Measurements from ENCODE around the gene FAM168B.

The FAM168B gene

DNA sequence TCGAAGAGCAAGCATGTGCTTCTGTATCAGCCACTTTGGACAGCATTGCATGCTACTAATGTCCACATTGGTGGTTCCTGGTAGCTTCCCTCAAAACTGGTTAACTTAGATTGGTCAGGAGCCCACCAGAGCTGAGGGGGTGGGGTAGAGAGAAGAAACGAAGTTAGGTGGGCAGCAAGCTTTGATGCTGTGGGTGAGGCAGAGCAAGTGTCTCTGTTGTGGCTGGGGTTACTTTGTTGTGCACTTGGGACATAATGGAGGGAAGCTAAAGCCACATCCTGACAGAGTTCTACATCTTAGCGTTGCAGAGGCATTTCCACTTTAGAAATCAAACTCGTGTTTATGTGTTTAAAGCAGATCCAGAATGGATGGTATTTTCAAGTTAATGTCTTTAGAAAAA lies 82.7 kb downstream of the FAM168B start:
- Histone ChIP-seq H3K4me1 (ENCODE audit: control insufficient read depth, insufficient read depth, low read length) (no peaks in the 10 kb centered on the region), H3K9ac (ENCODE audit: low read length) (no peak overlapping the region), H3K36me3 (ENCODE audit: control insufficient read depth, insufficient read depth, low read length) (no peaks in the 10 kb centered on the region), H3K4me3 (ENCODE audit: low read depth, low read length) (no peak overlapping the region), H3K27ac (ENCODE audit: low read depth, low read length) (no peak overlapping the region), H3K27me3 (ENCODE audit: control insufficient read depth, insufficient read depth, low read length) (no peaks in the 10 kb centered on the region), H3K9me3 (ENCODE audit: control insufficient read depth, insufficient read depth, low read depth, low read length) (no peaks in the 10 kb centered on the region)

DNA sequence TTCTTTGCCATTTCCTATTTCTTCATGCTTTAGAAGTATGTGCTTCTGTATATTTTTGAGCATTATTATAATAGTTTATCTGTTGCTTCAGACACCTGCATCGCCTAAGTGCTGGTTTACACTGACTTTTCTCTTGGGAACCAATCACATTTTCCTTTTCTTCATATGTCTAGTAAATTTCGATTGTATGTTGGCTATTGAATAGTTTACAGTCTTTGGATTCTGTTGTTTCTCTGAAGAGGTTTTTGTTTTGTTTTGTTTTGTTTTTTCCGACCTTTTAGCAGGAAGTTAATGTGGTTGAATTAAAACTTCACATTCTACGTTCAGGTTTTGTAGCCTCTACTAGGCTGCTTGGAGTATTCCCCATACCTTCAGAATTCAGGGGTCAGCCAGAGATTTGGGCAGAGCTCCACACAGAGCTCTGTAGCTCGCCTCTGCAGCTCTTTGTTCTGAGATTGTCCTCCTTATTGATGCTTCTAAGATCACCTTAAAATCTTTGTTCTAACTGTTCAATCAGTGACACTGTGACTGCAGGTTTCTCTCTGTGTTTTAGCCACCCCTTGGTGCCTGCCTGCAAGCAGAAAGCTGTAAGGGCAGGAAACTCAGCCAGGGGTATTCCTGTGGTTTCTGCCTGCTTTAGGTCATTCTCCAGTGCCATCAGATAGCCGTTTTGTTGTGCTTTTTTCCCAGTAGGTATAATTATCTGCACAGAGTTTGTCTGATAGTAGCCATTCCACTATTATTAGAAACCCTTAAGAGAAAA lies 83.4 kb downstream of the FAM168B start:
- Histone ChIP-seq H3K4me3 (ENCODE audit: low read depth, low read length) (no peak overlapping the region), H3K9me3 (ENCODE audit: control insufficient read depth, insufficient read depth, low read depth, low read length) (no peaks in the 10 kb centered on the region), H3K36me3 (ENCODE audit: control insufficient read depth, insufficient read depth, low read length) (no peaks in the 10 kb centered on the region), H3K27me3 (ENCODE audit: control insufficient read depth, insufficient read depth, low read length) (no peaks in the 10 kb centered on the region), H3K27ac (ENCODE audit: low read depth, low read length) (no peak overlapping the region), H3K4me1 (ENCODE audit: control insufficient read depth, insufficient read depth, low read length) (no peaks in the 10 kb centered on the region), H3K9ac (ENCODE audit: low read length) (no peak overlapping the region)

DNA sequence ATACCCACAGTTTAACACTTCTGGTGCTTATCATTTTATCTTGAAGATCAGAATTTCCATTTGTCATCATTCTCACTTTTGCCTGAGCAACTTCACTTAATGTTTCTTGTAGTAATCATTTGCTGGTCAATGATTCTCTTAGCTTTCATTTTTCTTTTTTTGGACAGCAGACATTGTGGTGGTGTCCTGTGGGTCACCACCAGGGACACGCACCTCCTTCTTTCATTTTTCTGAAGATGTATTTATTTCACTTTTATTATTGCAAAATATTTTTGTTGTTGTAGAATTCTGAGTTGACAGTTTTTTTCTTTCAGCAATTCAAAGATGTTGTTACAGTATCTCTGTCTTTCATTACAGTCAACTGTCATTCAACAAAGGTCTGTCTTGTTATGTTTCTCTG lies 84.3 kb downstream of the FAM168B start:
- no peaks in the 10 kb centered on the region for H3K36me3 ChIP-seq (ENCODE audit: control insufficient read depth, insufficient read depth, low read length)
- H3K27me3 ChIP-seq (ENCODE audit: control insufficient read depth, insufficient read depth, low read length) = no peaks in the 10 kb centered on the region
- H3K9ac ChIP-seq (ENCODE audit: low read length) = no peak overlapping the region
- no peaks in the 10 kb centered on the region for H3K9me3 ChIP-seq (ENCODE audit: control insufficient read depth, insufficient read depth, low read depth, low read length)
- H3K4me1 ChIP-seq (ENCODE audit: control insufficient read depth, insufficient read depth, low read length) = no peaks in the 10 kb centered on the region
- no peak overlapping the region for H3K4me3 ChIP-seq (ENCODE audit: low read depth, low read length)
- no peak overlapping the region for H3K27ac ChIP-seq (ENCODE audit: low read depth, low read length)

DNA sequence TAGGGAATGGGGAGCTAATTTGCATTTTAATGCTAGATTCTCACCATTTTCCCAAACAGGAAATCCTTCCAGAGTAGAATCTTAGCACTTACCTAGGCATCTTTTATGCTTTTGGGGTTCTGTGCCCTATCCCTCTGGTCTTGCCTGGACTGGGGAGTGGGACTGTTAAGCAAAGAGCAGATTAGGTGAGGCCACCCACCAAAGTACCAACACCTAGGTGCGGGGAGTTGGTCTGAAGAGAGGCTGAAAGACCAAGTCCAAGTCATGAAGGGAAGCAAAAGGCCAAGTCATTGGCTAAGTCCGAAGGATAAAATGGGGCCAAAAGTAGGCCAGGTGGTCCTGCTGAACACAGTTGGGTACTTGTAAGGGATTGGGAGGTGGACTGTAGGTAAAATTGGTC lies 86.7 kb downstream of the FAM168B start:
- no peak overlapping the region for H3K9ac ChIP-seq (ENCODE audit: low read length)
- H3K4me1 ChIP-seq (ENCODE audit: control insufficient read depth, insufficient read depth, low read length) = no peaks in the 10 kb centered on the region
- no peaks in the 10 kb centered on the region for H3K36me3 ChIP-seq (ENCODE audit: control insufficient read depth, insufficient read depth, low read length)
- H3K27me3 ChIP-seq (ENCODE audit: control insufficient read depth, insufficient read depth, low read length) = no peaks in the 10 kb centered on the region
- H3K4me3 ChIP-seq (ENCODE audit: low read depth, low read length) = no peak overlapping the region
- H3K27ac ChIP-seq (ENCODE audit: low read depth, low read length) = no peak overlapping the region
- no peaks in the 10 kb centered on the region for H3K9me3 ChIP-seq (ENCODE audit: control insufficient read depth, insufficient read depth, low read depth, low read length)

DNA sequence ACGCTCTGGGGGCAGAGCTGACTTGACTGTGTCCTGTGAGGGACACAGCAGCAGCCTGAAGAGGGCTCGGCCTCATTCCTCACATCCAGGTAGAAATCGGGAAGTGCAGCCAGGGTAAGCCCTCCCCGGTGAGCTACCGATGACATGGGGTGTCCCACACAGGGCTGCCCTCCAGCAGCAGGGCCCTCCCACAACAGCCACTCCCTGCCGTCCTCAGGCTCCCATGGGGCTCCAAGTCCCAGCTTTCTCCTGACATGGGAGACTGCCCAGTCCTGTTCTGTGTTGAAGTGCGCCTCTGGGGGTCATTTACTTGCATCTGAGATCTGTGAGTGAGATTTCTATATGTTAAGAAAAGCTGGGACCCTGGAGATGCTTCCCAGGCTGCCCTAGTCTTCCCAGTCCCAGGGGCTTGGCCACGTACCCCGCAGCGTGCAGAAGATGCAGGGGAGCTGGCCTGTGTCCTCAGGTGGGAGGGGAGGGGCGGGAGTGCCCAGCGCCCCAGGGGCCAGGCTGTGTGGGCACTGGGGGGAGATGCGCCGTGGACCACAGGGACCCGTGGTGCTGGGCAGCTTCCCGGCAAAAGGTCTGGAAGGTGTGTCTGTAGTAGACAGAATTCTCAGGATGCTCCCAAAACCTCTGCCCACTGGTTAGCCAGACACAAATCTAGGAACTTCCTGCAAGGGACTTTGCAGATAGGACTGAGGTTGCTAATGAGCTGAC lies 87.9 kb downstream of the FAM168B start:
- no peak overlapping the region for H3K27ac ChIP-seq (ENCODE audit: low read depth, low read length)
- no peaks in the 10 kb centered on the region for H3K36me3 ChIP-seq (ENCODE audit: control insufficient read depth, insufficient read depth, low read length)
- H3K9me3 ChIP-seq (ENCODE audit: control insufficient read depth, insufficient read depth, low read depth, low read length) = no peaks in the 10 kb centered on the region
- H3K4me1 ChIP-seq (ENCODE audit: control insufficient read depth, insufficient read depth, low read length) = no peaks in the 10 kb centered on the region
- H3K4me3 ChIP-seq (ENCODE audit: low read depth, low read length) = no peak overlapping the region
- H3K9ac ChIP-seq (ENCODE audit: low read length) = no peak overlapping the region
- no peaks in the 10 kb centered on the region for H3K27me3 ChIP-seq (ENCODE audit: control insufficient read depth, insufficient read depth, low read length)

DNA sequence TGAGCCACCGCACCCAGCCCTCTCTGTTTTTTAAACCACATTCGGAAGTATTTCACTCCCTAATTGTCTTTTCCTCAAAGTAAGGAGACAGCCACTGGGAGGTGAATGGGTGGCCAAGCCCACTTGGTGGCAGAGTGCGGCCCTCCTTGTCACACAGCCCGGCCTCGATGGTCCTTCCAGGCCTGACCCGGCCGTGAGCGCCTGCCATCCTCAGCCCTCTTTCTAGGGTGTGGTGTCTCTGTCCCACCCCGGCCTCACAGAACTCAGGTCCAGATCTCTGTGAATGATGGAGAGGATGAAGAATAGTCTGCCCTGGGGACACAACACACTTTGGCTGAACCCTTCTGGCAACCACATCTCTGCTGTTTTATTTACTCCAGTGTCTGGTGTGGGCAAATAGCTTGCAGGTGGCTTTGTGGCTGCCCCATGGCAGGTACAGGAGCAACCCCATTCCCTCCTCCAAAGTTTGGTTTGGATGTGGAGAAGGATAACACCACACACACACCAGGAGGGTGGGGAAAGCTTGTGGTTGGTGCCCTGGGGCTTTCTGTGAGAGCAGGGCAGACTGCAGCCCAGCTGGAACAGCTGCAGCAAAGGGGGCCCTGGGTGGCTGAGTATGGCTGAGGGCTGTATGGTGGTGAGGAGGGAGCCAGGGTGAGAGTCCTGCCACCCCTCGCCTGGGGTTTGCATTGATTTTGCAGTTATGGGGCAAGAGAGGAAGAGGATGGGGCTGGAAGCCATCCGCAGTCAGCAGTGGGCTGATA lies 88.6 kb downstream of the FAM168B start:
- Histone ChIP-seq H3K36me3 (ENCODE audit: control insufficient read depth, insufficient read depth, low read length) (no peaks in the 10 kb centered on the region), H3K9ac (ENCODE audit: low read length) (no peak overlapping the region), H3K27ac (ENCODE audit: low read depth, low read length) (no peak overlapping the region), H3K9me3 (ENCODE audit: control insufficient read depth, insufficient read depth, low read depth, low read length) (no peaks in the 10 kb centered on the region), H3K4me3 (ENCODE audit: low read depth, low read length) (no peak overlapping the region), H3K27me3 (ENCODE audit: control insufficient read depth, insufficient read depth, low read length) (no peaks in the 10 kb centered on the region), H3K4me1 (ENCODE audit: control insufficient read depth, insufficient read depth, low read length) (no peaks in the 10 kb centered on the region)

DNA sequence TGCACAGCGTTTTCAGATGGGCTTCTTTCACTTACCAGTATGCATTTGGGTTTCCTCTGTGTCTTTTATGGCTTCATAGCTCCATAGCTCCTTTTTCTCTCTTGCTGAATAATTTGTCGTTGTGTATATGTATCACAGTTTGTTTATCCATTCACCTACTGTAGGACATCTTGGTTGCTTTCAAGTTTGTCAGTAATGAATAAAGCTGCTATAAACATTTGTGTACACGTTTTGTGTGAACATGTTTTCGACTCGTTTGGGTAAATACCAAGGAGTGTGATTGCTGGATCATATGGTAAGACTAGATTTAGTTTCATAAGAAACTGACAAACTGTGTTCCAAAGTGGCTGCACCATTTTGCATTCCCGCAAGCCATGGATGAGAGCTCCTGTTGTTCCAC lies 94.7 kb downstream of the FAM168B start:
- no peak overlapping the region for H3K27ac ChIP-seq (ENCODE audit: low read depth, low read length)
- no peaks in the 10 kb centered on the region for H3K27me3 ChIP-seq (ENCODE audit: control insufficient read depth, insufficient read depth, low read length)
- H3K9ac ChIP-seq (ENCODE audit: low read length) = no peak overlapping the region
- no peaks in the 10 kb centered on the region for H3K9me3 ChIP-seq (ENCODE audit: control insufficient read depth, insufficient read depth, low read depth, low read length)
- no peaks in the 10 kb centered on the region for H3K4me1 ChIP-seq (ENCODE audit: control insufficient read depth, insufficient read depth, low read length)
- no peak overlapping the region for H3K4me3 ChIP-seq (ENCODE audit: low read depth, low read length)
- no peaks in the 10 kb centered on the region for H3K36me3 ChIP-seq (ENCODE audit: control insufficient read depth, insufficient read depth, low read length)

Measured in HUES6 (cell line).